UCSD-AML1 (cell line): ENCODE measurements around the gene GPR6.

Source experiments
- DNase-seq: peaks from one replicate; lab custom pipeline; 2025; ENCODE audit not compliant: unreplicated experiment; lab: John Stamatoyannopoulos, UW

The GPR6 gene

DNA sequence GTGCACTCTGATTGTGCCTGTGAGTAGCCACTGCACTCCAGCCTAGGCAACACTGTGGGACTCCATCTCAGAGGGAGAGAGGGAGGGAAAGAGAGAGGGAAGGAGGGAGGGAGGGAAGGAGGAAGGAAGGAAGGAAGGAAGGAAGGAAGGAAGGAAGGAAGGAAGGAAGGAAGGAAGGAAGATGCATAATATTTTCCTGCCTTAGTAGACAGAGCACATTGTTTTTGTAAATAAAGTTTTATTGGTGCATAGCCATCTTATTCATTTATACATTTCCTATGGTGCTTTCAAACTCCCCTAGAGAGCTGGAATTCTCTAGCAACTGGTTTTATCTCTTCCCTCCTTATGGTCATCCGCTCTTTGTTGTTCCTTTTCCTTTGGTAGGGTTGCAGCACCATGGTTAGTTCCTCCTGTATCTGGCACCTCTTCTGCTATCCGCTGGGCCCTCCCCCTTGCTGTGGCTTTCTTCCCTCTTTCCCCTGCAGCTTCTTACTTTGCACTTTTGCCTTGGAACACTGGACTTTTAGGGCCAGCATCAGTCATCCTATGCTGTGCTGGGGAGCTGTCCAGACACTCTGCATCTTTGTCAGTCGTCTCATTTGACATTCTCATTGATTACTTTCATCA is 20.2 kb downstream of the GPR6 start:
- DNase-seq, result peak; percentile 24

GRCh38 chr6:109999740-110000139 is 21.6 kb downstream of the GPR6 start:
- DNase-seq, result no peak

DNA sequence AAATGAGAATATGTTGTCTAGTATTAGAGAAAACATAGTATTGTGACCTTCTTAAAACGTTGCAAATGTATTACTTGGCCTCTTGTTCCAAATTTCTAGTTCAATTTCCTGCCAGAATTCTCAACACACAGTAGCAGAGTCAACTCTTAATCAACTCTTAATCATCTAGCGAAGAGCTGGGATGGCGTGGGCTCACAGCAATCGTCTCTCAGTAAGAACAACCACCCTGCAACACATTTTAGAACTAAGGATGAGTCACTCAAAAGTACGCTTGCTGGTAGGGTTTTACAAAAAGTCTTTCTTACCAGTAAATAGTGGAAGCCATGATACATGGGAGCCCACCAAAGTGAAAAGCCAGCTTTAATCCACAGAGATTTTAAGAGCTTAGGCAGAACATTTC is 24.6 kb downstream of the GPR6 start:
- DNase-seq, result no peak

DNA sequence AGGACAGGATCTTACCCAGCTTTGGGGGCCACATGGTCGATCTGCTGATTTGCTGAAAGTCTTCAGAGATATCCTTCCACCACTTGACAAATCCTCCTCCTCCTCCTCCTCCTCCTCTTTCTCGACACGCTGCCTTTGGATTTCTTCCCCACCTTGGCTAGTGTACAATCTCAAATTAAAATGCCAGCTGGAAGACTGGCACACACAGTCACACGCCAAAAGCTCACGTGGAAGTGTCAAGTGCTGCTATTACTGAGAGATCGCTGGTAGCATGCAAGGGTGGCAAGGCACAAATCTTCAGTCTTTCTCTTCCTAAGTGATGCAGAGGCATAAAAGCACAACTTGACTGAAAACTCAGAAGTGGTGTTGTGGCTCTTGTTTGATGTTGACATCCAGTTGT is 35.3 kb downstream of the GPR6 start:
- DNase-seq, result no peak

- DNase-seq, result no peak
Observed at GRCh38 chr6:110015206-110015605, 37.1 kb downstream of the GPR6 start.

- no peak for DNase-seq
Observed at GRCh38 chr6:110017306-110017705, 39.2 kb downstream of the GPR6 start.

DNA sequence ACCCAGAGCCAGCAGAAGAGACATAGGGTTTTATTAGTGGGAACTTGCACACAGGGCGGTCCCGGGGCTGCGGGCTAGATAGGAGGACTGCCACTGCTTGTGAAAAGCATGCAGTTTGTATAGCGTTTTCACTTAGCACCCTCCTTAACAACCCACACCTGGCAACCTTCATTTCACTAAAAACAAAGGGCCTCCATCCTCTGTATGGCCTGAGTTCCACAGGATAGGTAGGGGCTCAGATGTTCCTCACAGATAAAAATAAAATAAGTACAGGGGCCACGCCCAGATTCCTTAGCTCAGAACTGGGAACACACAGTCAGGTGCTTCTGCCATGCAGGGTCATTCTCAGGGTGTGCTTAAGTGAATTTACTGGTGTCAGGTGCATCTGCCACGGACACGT is 39.8 kb downstream of the GPR6 start:
- no peak for DNase-seq

- no peak for DNase-seq
Observed at GRCh38 chr6:110018486-110018885, 40.4 kb downstream of the GPR6 start.

- peak; percentile 64 for DNase-seq
Observed at GRCh38 chr6:110020888-110021287, 42.8 kb downstream of the GPR6 start.

DNA sequence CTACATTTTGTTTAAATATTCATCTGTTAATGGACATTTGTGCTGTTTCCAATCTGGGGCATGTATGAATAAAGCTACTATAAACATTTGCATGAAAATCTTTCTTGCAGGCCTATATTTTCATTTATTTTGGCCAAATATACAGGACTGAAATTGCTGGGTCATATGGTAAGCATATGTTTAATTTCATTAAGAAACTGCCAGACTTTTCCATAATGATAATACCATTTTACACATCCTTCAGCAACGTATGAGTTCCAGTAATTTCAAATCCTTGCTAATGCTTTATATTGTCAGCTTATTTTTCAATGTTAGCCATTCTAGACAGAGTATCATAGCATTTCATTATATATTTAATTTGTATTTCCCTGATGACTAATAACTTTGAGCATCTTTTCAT is 51.0 kb downstream of the GPR6 start:
- no peak for DNase-seq
